GM21367 (cell line): ENCODE results near the gene TMEM163.
"Not testable (repeated sequence)": the region's sequence is repeated elsewhere in the genome, so short reads cannot be mapped to it uniquely, and the experiment has no call there.

Experiments
- ATAC-seq: cut with Tn5 transposase; IDR thresholded peaks from one replicate; pipeline ENCODE4 v1.9.1; 2021; ENCODE audit not compliant: unreplicated experiment

The TMEM163 gene

GRCh38 chr2:134665727-134666506, 52.9 kb downstream of the TMEM163 start:
- no peak for ATAC-seq

DNA sequence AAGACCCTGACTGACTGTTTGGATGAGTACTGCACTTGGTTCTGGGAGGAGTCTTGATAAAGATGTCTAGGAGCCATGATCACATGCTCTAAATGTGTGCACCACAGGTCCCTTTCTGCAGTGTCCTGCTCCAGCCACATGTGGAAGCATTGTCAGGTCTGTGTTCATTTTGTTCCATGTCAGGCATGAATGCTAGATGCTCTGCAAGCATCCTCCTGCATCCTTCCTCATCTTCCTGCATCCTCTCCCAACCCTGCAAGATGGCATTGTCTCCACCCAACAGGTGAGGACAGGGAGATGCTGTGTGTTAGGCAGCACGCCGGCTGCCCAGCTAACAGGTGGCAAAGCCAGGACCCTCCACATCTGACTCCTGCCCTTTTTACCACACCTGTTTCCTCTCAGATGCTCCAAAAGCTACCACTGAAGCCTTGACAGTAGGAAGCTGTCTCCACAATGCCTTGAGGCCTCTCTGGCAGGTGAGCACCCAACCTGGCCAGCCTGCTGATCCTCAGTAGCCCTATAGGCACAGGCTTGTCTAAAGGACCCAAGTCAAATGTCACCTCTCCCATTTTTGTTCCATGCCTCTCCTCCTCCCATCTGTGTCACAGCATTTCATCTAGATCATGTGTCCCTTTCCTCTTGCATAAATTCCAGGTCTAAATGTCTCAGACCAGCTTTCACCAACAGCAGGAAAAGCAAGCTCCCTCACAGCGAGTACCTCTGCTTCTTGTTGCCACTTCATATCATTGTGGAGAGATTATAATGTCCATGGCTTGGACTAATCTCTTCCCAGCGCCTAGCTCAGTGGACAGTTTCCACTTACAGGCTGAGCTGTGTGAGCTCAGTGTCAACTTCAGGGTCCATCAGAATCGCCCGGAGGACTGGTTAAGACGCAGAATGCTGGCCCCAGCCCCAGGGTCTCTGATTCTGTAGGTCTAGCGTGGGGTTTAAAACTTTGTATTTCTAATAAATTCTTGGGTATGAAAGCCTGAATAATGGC, 55.0 kb downstream of the TMEM163 start:
- no peak for ATAC-seq

GRCh38 chr2:134662751-134663150, 56.0 kb downstream of the TMEM163 start:
- ATAC-seq = no peak

DNA sequence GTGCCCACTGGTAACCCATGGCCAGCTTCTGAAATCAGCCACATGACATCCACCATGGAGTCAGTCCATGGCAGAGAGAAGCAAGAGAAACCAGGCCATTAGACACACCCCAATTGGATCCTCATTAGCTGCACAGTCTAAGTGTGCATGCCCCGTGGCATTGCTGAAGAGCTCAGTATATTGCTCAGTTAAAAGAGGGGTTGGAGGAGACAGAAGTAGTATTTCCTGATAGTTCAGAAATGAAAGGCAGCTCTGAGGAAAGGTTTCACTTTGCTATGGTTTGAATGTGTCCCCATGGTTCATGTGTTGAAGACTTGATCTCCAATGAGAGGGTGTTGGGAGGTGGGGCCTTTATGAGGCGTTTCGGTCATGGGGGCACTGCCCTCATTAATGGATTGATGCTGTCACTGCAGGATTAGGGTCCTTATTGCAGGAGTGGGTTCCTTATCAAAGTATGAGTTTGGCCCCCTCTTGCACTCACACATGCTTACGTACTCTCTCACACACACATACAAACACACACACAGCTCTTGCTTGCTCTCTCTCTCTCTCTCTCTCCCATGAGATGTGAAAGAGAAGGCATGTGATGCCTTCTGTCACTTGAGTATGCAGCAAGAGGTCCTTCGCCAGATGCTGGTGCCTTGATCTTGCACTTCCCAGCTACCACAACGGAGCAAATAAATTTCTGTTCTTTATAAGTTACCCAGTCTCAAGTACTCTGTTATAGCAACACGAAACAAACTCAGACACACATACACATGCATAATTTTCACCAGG, 58.0 kb downstream of the TMEM163 start:
- ATAC-seq = no peak

- ATAC-seq = no peak
These were observed 59.1 kb downstream of the TMEM163 start for GRCh38 chr2:134659724-134660123.

DNA sequence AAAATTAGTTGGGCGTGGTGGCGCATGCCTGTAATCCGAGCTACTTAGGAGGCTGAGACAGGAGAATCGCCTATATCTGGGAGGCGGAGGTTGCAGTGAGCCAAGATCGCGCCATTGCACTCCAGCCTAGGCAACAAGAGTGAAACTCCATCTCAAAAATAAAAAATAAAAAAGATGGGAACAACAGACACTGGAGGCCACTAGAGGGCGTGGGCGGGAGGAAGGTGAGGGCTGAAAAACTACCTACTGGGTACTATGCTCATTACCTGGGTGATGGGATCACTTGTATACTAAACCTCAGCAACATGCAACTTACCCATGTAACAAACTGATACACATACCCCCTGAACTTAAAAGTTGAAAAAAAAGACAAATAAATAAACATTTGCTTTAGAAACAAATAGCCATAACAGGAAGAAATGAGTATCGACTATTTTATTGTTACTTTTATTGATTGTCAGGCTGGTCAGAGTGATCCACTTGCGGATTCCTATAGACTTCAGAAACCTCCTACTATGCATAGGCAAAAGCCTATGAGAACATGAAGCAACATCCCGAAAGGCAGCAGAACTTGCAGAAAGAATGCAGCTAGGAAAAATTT, 61.0 kb downstream of the TMEM163 start:
- no peak for ATAC-seq

- ATAC-seq = not testable (repeated sequence)
These were observed 62.4 kb downstream of the TMEM163 start for GRCh38 chr2:134656391-134656790.

- no peak for ATAC-seq
These were observed 70.2 kb downstream of the TMEM163 start for GRCh38 chr2:134648586-134648985.

DNA sequence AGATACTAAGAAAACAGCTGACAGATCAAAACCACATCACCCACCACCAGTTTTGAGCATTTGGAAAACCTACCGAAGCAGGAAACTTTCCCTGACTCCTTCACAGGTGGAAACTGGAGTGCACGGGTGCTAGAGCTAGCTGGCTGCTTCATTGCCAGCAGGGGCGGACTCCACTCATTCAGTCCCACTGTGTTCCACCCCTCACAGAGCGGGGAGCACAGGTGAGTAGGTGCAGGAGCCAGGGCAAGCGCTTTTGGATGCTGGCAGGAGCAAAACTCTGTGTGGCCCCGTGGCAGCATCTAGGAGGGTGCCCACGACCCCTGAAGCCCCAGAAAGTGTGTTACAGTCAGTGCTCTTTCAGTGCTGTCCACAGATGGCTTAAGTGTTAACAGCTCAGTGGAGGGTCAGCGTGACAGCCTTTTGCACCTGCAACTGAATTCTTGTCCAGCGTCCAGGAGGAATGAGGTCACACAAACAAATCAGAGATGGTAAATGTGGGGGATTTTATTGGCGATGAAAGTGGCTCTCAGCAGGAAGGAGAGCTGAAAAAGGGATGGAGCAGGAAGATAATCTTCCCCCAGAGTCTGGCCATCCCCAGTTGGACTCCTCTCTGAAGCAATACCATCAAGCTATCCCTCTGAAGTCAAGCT, 71.1 kb downstream of the TMEM163 start:
- no peak for ATAC-seq

DNA sequence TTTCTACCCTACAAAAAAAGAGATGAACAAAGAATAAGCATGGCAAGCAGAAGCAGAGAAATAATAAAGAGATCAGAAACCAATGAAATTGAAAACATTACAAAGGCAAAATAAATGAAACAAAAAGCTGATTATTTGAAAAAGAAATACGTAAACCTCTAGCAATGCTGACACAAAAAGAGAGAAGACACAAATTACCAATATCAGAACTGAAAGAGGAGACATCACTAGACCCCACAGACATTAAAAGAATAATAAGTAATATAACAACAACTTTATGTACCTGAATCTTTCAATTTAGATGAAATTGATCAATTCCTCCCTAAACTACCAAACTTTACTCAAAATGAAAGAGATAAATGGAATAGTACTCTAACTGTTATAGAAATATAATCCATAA, 75.9 kb downstream of the TMEM163 start:
- ATAC-seq = no peak

DNA sequence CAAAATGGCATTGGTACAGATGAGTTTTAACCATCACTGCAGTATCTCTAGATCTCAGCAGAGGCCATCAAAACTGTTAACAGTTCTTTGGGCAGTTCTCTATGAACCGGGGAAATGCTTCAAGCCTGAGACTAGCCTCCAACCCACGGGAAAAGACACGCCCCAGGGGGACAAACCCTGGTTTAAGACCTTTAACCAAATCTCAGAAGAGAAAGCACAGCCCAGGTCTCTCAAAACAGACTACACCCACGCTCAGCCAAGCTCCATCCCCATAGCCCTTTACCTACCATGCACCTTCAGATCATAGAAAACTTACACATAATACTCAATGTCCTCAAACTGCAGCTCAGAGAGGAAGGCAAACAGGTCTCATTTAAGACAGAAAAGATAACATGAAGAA, 78.3 kb downstream of the TMEM163 start:
- no peak for ATAC-seq

- ATAC-seq = no peak
These were observed 79.5 kb downstream of the TMEM163 start for GRCh38 chr2:134639265-134639664.

GRCh38 chr2:134636714-134637113, 82.1 kb downstream of the TMEM163 start:
- no peak for ATAC-seq

GRCh38 chr2:134634054-134634753, 84.6 kb downstream of the TMEM163 start:
- no peak for ATAC-seq

DNA sequence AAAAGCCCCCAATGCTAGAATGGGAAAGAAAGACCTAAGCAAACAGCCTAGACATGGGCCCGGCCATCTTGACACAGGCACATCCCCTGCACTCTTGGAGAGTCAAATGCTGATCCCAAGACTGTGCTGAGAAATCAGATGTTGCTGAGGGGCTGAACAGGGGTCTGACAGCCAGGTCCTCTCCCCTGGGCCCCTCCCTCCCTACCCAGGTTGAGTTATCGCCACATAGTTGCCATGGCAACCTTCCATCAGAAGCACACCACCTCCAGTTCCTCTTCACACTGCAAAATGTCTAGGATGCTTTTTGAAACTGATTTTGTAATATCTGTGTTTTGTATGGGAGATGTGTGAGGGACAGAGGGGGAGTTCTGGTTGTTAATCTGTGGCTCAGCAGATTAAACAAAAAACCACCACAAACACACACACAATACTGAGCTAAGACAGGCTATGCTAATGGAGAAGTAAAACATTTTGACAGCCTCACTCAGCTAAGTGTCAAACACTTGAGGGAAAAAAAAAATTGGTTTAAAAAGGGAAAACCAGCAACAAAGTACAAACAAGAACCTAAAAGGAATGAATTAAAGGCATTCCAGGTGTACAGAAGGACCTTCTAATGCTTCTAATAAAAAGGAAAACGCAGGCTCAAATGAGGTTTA, 88.2 kb downstream of the TMEM163 start:
- ATAC-seq = no peak

DNA sequence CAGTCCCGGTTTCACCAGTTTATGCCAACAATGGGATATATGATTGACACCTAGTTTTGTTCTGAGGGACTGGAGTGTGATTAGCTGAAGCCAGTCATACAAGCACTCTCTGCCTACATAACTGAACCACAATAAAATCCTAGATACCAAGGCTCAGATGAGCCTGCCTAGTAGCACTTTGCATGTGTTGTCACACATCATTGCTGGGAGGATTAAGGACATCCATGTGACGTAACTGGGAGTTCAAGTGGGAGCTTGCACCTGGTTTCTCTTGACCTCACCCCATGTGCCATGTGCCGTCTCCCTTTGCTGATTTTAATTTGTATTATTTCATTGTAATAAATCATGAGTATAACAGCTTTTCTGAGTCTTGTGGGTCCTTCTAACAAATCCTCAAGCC, 90.3 kb downstream of the TMEM163 start:
- ATAC-seq = no peak

DNA sequence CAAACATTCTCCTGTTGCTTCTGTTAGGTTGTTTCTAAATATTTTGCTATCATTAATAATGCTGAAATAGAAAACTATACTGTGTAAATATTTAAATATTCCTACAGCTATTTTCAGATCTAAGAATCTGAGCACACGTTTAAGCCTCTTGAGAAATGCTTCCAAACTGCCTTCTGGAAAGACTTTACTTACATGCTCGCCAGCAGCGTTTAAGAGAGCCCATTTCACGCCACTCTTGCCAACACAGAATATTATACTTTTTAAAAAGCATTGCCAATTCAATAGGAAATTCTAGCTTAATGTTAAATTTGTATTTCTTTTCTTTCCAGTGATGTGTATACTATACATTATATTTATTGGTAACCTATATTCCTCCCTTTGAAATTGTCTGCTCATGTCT, 92.0 kb downstream of the TMEM163 start:
- ATAC-seq = no peak

DNA sequence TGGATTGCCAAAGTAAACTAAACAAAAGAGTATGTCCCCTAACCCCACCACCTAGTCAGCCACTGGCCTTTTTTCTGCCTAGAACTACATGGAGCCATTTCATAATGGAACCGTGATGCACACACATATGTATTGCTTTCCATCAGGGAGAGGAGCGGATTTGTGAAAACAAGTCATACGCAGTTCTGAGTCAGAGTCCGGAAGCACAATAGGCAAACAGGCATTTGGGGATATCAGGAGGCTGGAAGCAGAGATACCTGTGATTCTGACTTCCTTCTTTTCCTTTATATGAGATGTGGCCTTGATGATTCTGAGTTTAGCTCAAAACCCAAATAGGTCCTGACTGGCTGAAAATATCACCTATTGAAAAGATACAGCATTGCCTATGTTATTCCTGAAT, 93.5 kb downstream of the TMEM163 start:
- no peak for ATAC-seq

GRCh38 chr2:134623796-134624195, 95.0 kb downstream of the TMEM163 start:
- peak; percentile 89 for ATAC-seq
